HepG2 (cell line): ENCODE results near the gene EEF1AKMT4. TPM values are rescaled to one million over a fixed set of nuclear protein-coding genes. Genes with fewer than 3 reads are reported as not detected.

ENCODE experiments used
- IRF2 ChIP-seq: IDR thresholded peaks from 2 replicates; pipeline ENCODE4 v1.6.1; 2018; ENCODE audit warnings: missing genetic modification reagents, missing compliant biosample characterization
- KLF16 ChIP-seq, 2 experiments: sonication (generic) in 1 of 2; formaldehyde crosslinking in 1 of 2; IDR thresholded peaks; 2 replicates each; pipeline versions ENCODE4 v1.6.1 to v1.8.0; 2016 to 2023; ENCODE audit warnings: missing genetic modification reagents in 2 of 2, missing compliant biosample characterization in 1 of 2
- MIER2 ChIP-seq: IDR thresholded peaks from 2 replicates; pipeline ENCODE4 v1.6.1; 2016; ENCODE audit warnings: missing biosample characterization, missing genetic modification reagents
- MYNN ChIP-seq: sonication (generic); formaldehyde crosslinking; IDR thresholded peaks from 2 replicates; pipeline ENCODE4 v1.4.0; 2020; ENCODE audit warnings: mild to moderate bottlenecking, low read depth, missing genetic modification reagents
- NFKB2 ChIP-seq: sonication (generic); formaldehyde crosslinking; IDR thresholded peaks from 2 replicates; pipeline ENCODE4 v1.4.0; 2020; ENCODE audit warnings: missing genetic modification reagents, borderline replicate concordance
- SAP130 ChIP-seq: IDR thresholded peaks from 2 replicates; pipeline ENCODE4 v1.6.1; 2016; ENCODE audit warnings: low read depth
- TFE3 ChIP-seq: IDR thresholded peaks from 2 replicates; pipeline ENCODE4 v1.6.1; 2016
- ZBTB43 ChIP-seq: sonication (generic); formaldehyde crosslinking; conservative IDR thresholded peaks from 2 replicates; pipeline ENCODE4 v1.4.0; 2020; ENCODE audit warnings: missing genetic modification reagents
- ZBTB7B ChIP-seq: sonication (generic); formaldehyde crosslinking; IDR thresholded peaks from 2 replicates; pipeline ENCODE4 v1.4.0; 2020; ENCODE audit warnings: missing genetic modification reagents
- ZNF232 ChIP-seq: sonication (generic); formaldehyde crosslinking; IDR thresholded peaks from 2 replicates; pipeline ENCODE4 v1.4.0; 2020; ENCODE audit warnings: missing genetic modification reagents, borderline replicate concordance
- ZNF333 ChIP-seq: sonication (generic); formaldehyde crosslinking; IDR thresholded peaks from 2 replicates; pipeline ENCODE4 v1.4.0; 2020; ENCODE audit warnings: mild to moderate bottlenecking, missing genetic modification reagents, borderline replicate concordance
- ZNF746 ChIP-seq: sonication (generic); formaldehyde crosslinking; IDR thresholded peaks from 2 replicates; pipeline ENCODE4 v1.8.0; 2022; ENCODE audit warnings: mild to moderate bottlenecking, missing genetic modification reagents
- ZNF792 ChIP-seq: IDR thresholded peaks from 2 replicates; pipeline ENCODE4 v1.6.1; 2016
- ZSCAN12 ChIP-seq: sonication (generic); formaldehyde crosslinking; IDR thresholded peaks from 2 replicates; pipeline ENCODE4 v1.9.0; 2021; ENCODE audit warnings: mild to moderate bottlenecking, missing genetic modification reagents
- ZSCAN9 ChIP-seq: IDR thresholded peaks from 2 replicates; pipeline ENCODE4 v1.6.1; 2016; ENCODE audit warnings: borderline replicate concordance
- polyA plus RNA-seq, 8 experiments: library from polyadenylated mRNA; depleted of rRNA in 3 of 8; stranded (reverse) in 7 of 8; unstranded in 1 of 8; fragments of >200 nt; fragmentation: Illumina TruSeq in 4 of 8; extraction: Trizol in 4 of 8; gene quantifications; 2 replicates each; pipeline versions ENCODE4 v1.2.1 to v1.2.3, GENCODE V29; 2011 to 2016; ENCODE audit warnings: low read depth in 4 of 8, missing spikeins in 1 of 8, mixed read lengths in 1 of 8; ENCODE audit not compliant: insufficient read depth in 1 of 8
- total RNA-seq, 5 experiments: library from RNA; depleted of rRNA; stranded (reverse); fragments of >200 nt; fragmentation: Illumina TruSeq; extraction: Trizol; gene quantifications; 2 replicates each; pipeline ENCODE4 v1.2.3, GENCODE V29; 2016; ENCODE audit warnings: low read depth in 1 of 5
- TF ChIP-seq, protein P1 (sequence below), 2 experiments: IDR thresholded peaks; 2 replicates each; pipeline ENCODE4 v1.6.1; 2011 to 2012; ENCODE audit warnings: low read length in 2 of 2, borderline replicate concordance in 1 of 2, low read depth in 1 of 2, mild to moderate bottlenecking in 1 of 2, moderate library complexity in 1 of 2
- TF ChIP-seq, protein P2 (sequence below): IDR thresholded peaks from 2 replicates; pipeline ENCODE4 v1.6.1; 2016; ENCODE audit warnings: low read depth, control low read depth
- TF ChIP-seq, protein P3 (sequence below): sonication (generic); formaldehyde crosslinking; IDR thresholded peaks from 2 replicates; pipeline ENCODE4 v1.5.0; 2020; ENCODE audit warnings: missing genetic modification reagents

Gene EEF1AKMT4
- total and polyA plus RNA-seq, 2 of the 13 experiments (the other 11 are each of a cell fraction or from before 2014, with no cell fraction given) = 13.1 to 15.8 TPM

DNA sequence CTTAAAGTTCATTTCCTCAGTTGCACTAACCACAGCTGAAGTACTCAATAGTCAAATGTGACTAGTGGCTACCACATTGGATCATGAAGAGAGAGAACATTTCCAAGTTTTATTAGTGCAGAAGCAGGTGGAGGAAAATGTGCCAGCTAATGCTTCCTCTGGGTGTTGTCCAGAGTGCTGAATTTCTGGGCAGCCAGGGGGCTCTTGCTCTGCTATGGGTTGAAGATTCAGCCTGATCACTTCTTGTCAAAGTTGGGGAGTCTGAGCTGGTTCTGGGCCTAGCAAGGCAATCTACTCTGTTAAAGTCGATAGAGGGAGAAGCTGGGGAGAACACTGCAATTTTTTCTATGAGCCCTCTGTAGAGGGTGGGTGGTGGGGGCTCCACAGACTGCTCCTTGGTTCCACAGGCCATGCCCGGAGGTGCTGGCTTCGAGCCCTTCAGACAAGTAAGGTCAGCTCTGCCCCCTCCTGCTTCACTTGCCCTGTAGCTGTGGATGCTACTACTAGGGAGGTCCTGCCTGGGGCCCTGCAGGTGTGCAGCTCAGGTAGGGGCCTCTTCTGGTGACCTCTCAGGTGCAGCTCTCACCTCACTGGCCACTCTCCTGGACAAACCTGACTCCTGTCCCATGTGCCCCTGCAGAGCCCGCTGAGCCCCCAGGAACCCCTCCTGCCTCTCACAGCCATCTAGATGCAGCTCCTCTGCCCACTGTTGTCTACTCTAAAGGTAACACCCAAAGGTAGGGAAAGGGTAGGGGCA is 8.9 kb upstream of the EEF1AKMT4 start (continued):
- TF ChIP-seq, protein P1, sequence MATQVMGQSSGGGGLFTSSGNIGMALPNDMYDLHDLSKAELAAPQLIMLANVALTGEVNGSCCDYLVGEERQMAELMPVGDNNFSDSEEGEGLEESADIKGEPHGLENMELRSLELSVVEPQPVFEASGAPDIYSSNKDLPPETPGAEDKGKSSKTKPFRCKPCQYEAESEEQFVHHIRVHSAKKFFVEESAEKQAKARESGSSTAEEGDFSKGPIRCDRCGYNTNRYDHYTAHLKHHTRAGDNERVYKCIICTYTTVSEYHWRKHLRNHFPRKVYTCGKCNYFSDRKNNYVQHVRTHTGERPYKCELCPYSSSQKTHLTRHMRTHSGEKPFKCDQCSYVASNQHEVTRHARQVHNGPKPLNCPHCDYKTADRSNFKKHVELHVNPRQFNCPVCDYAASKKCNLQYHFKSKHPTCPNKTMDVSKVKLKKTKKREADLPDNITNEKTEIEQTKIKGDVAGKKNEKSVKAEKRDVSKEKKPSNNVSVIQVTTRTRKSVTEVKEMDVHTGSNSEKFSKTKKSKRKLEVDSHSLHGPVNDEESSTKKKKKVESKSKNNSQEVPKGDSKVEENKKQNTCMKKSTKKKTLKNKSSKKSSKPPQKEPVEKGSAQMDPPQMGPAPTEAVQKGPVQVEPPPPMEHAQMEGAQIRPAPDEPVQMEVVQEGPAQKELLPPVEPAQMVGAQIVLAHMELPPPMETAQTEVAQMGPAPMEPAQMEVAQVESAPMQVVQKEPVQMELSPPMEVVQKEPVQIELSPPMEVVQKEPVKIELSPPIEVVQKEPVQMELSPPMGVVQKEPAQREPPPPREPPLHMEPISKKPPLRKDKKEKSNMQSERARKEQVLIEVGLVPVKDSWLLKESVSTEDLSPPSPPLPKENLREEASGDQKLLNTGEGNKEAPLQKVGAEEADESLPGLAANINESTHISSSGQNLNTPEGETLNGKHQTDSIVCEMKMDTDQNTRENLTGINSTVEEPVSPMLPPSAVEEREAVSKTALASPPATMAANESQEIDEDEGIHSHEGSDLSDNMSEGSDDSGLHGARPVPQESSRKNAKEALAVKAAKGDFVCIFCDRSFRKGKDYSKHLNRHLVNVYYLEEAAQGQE (IDR thresholded peaks at IDR 0.05; ENCODE audit: borderline replicate concordance in 1 of 2, low read depth in 1 of 2, low read length in 2 of 2) = peak in 1 of 2 experiments; percentile 97; a peak in 2 of 4 replicates
- TF ChIP-seq ZNF333 (CRISPR knock-in tag) (no peak), ZSCAN9 (CRISPR knock-in tag) (peak; percentile 41; the same call in 1 of the 2 replicates), MYNN (CRISPR knock-in tag) (no peak), IRF2 (CRISPR knock-in tag) (no peak), TFE3 (CRISPR knock-in tag) (0 out of 2 replicates have a peak, but pooled peaks have one; percentile 22), ZSCAN12 (CRISPR knock-in tag) (peak; percentile 62; the same call in 1 of the 2 replicates), ZNF746 (CRISPR knock-in tag) (no peak), SAP130 (CRISPR knock-in tag) (peak; percentile 56; the same call in 1 of the 2 replicates), KLF16 (CRISPR knock-in tag; IDR thresholded peaks at IDR 0.05) (peak in 1 of 2 experiments; percentile 42; a peak in 1 of 4 replicates), ZBTB7B (CRISPR knock-in tag) (no peak), ZBTB43 (CRISPR knock-in tag) (peak; percentile 53; the same call in 1 of the 2 replicates), ZNF232 (peak; percentile 38; the same call in 1 of the 2 replicates), NFKB2 (CRISPR knock-in tag) (no peak), ZNF792 (CRISPR knock-in tag) (no peak), MIER2 (peak; percentile 96)
- TF ChIP-seq, protein P2, sequence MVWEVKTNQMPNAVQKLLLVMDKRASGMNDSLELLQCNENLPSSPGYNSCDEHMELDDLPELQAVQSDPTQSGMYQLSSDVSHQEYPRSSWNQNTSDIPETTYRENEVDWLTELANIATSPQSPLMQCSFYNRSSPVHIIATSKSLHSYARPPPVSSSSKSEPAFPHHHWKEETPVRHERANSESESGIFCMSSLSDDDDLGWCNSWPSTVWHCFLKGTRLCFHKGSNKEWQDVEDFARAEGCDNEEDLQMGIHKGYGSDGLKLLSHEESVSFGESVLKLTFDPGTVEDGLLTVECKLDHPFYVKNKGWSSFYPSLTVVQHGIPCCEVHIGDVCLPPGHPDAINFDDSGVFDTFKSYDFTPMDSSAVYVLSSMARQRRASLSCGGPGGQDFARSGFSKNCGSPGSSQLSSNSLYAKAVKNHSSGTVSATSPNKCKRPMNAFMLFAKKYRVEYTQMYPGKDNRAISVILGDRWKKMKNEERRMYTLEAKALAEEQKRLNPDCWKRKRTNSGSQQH (CRISPR knock-in tag) = 0 out of 2 replicates have a peak, but pooled peaks have one; percentile 20
- TF ChIP-seq, protein P3, sequence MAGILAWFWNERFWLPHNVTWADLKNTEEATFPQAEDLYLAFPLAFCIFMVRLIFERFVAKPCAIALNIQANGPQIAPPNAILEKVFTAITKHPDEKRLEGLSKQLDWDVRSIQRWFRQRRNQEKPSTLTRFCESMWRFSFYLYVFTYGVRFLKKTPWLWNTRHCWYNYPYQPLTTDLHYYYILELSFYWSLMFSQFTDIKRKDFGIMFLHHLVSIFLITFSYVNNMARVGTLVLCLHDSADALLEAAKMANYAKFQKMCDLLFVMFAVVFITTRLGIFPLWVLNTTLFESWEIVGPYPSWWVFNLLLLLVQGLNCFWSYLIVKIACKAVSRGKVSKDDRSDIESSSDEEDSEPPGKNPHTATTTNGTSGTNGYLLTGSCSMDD (CRISPR knock-in tag) = no peak
